ENCODE results near the gene STON2.

STON2 gene

DNA sequence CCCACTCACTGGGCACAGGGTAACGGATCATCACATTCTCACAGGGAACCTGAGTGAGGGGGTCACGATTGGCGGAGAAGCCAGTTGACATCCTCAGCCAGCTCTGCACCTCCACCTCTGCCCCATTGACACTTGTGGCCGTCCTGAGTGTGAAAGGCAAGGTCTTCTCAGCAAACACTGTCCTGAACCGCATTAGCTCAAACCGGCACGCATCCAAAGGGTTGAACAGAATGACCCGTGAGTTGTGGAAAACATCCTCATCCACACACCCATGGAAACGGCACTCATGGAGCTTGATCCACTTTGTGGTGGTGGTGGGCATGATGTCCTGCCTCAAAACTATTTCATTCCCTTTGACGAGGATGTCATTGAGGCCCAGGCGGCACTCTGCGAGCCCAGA lies 123.0 kb downstream of the STON2 start:
- FAIRE-seq: no peak
- TF ChIP-seq, protein P1, sequence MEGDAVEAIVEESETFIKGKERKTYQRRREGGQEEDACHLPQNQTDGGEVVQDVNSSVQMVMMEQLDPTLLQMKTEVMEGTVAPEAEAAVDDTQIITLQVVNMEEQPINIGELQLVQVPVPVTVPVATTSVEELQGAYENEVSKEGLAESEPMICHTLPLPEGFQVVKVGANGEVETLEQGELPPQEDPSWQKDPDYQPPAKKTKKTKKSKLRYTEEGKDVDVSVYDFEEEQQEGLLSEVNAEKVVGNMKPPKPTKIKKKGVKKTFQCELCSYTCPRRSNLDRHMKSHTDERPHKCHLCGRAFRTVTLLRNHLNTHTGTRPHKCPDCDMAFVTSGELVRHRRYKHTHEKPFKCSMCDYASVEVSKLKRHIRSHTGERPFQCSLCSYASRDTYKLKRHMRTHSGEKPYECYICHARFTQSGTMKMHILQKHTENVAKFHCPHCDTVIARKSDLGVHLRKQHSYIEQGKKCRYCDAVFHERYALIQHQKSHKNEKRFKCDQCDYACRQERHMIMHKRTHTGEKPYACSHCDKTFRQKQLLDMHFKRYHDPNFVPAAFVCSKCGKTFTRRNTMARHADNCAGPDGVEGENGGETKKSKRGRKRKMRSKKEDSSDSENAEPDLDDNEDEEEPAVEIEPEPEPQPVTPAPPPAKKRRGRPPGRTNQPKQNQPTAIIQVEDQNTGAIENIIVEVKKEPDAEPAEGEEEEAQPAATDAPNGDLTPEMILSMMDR (IDR thresholded peaks at IDR 0.05; ENCODE audit: insufficient read depth, missing control alignments): no peak
- DNase-seq (ENCODE audit: insufficient read length, low spot score): no peak

DNA sequence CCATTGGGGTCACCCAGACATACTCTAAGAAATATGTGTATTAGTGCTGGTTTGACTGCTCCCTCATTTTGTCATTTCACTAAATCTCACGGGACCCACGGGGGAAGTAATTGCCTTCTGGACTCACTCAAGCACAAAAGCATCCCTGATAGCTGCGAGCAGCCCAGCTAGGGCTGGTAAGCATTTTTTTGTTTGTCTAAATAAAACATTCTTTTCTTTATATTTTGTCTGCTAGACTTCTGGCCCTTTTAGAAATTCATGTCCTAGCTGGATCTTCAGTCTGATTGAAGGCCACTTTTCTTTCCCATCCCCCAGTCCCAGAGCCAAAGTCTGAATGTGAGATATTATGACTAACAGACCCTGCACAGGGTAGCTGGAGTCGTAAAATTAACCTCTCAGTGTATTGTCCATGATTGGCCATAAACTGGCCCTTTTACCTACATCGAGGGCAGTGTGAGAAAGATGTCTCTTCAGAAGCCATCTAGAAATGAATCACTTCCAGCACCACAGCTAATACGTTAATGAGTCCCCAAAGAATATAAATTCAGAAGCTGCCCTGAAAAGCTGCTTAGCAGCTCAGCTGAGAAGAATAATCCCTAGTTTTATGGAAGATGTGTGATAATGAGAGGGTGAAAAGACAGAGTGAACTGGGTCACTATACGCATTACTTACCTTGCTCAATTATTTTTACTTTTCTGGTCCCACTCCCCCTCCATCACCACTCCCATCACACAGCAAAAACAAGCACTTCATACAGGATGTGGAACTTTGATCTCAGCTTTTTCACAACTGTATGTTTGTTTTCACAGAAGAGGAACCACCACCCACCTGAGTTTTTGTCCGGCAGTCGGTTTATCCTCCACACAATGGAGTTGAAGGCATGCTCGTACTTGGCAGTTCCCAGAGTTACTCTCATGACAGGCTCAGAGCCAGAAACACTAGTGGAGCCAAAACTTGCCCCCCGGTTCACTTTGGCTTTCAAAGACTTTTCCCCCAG lies 123.8 kb downstream of the STON2 start:
- TF ChIP-seq, protein P1 (IDR thresholded peaks at IDR 0.05; ENCODE audit: insufficient read depth, missing control alignments): no peak
- DNase-seq (ENCODE audit: insufficient read length, low spot score) (peak; percentile 47), FAIRE-seq (peak; percentile 95)

- FAIRE-seq (no peak), DNase-seq (ENCODE audit: insufficient read length, low spot score) (no peak)
- TF ChIP-seq, protein P1 (IDR thresholded peaks at IDR 0.05; ENCODE audit: insufficient read depth, missing control alignments): no peak
These were observed 124.6 kb downstream of the STON2 start for GRCh38 chr14:81275305-81276072.

DNA sequence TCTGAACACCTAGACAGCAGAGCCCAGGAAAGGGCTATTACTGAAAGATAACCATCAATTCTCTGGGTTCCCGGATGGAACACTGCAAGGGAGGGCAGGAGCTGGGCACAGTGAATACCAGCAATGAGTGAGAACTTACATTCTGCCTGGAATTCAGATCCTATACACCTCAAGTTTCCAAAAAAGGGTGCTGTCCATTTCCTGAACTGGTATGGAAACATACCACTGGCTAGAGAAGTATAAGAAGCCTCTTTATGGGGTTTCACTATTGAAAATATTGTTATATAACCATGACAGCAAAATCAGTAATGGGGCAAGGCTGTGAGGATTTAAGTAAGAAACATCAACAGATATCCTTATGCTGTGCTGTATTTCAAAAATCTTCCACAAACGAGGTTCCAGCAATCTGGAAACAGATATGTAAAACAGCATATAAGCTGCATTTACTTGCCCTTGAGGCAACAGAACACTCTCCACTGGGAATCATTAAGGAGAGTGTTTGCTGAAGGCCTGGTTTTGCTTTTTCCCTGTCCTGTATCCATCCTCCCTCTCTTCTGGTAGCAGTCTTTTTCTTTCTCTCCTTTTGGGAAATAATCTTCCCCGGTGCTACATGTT lies 126.1 kb downstream of the STON2 start:
- DNase-seq (ENCODE audit: insufficient read length, low spot score) (no peak), FAIRE-seq (no peak)

GRCh38 chr14:81273521-81273920 lies 126.6 kb downstream of the STON2 start:
- FAIRE-seq (no peak), DNase-seq (ENCODE audit: insufficient read length, low spot score) (no peak)
- TF ChIP-seq, protein P1 (IDR thresholded peaks at IDR 0.05; ENCODE audit: insufficient read depth, missing control alignments): no peak

More for the DNA sequence above, 126.1 kb downstream of the STON2 start:
- TF ChIP-seq, protein P1 (IDR thresholded peaks at IDR 0.05; ENCODE audit: insufficient read depth, missing control alignments): no peak

GRCh38 chr14:81272317-81272716 lies 127.8 kb downstream of the STON2 start:
- TF ChIP-seq, protein P1 (IDR thresholded peaks at IDR 0.05; ENCODE audit: insufficient read depth, missing control alignments): no peak
- FAIRE-seq (no peak), DNase-seq (ENCODE audit: insufficient read length, low spot score) (no peak)

All from D721Med (cell line).